GM21390 (cell line): ENCODE measurements around the gene LHB.

ENCODE experiments used
- ATAC-seq: cut with Tn5 transposase; IDR thresholded peaks from one replicate; pipeline ENCODE4 v1.9.1; 2021; ENCODE audit not compliant: unreplicated experiment

LHB gene

DNA sequence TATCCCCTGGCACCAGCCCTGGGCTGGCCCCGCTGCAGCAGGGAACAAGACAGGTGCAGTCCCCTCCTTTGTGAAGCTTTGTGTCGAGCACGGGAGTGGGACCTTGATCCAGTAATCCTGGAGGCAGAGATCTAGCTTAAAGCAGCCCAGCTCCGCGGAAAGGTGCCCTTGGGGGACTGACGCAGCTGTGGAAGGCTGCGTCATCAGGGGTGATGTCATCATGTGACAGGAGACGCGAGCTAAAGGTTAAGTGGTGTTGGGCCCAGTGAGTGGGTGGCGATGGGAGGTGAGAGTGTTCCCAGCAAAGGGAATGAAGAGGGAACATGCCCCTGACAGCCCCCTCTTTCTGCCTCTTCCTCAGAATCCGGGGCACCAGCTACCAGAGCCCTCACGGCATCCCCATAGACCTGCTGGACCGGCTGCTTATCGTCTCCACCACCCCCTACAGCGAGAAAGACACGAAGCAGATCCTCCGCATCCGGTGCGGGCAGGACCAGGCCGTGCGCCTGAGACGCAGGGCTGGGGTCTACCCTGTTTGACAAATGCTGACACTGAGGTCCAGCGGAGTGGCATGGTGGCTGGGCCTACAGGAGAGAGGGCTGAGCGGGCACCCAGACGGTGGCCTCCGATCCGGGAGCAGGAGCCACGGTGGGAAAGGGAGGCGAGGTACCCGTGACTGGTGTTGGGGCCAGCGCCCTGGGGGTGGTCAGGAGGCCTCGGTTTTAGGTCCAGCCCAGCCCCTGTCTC lies 2.6 kb downstream of the LHB start:
- ATAC-seq, result no peak

DNA sequence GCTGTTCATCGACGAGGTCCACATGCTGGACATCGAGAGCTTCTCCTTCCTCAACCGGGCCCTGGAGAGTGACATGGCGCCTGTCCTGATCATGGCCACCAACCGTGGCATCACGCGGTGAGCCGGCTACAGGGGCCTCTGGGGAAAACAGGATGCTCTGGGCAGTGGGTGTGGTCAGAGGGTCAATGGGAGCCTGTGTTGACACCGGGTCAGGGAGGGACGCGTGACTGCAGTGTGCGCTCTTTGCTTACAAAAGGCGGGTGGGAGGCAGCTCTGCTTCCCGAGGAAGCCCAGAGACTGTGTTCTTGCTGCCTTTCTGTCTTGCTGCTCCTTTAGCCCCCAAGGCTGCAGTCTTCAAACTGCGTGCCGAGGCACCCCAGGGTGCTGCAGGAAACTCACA lies 5.7 kb downstream of the LHB start:
- ATAC-seq, result no peak

DNA sequence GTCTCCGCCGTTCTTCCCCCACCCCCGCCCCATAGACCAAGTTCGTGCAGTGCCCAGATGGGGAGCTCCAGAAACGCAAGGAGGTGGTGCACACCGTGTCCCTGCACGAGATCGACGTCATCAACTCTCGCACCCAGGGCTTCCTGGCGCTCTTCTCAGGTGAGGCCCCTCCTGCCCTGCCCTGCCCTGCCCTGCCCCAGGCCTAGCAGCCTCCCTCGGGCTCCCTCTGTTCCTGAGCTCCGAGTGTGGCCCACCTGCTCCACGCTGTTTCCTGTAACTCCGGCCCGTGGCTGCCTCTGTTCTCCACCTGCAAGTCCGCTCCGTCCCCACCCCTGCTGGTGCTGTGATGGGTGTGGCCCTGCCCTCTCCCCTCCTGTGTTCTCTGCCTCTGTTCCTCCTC lies 6.4 kb downstream of the LHB start:
- no peak for ATAC-seq

DNA sequence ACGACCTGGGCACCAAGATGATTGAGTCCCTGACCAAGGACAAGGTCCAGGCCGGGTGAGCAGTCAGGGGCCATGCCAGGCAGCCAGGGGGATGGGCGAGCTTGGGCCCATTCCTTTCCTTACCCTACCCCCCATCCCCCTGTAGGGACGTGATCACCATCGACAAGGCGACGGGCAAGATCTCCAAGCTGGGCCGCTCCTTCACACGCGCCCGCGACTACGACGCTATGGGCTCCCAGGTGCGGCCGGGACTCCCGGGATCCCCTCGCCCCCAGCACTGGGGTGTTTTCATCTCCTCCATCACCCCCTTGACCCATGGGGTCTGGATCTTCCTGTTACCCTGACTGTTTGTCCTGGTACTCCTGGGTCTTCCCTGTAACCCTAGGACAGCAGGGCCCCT lies 7.1 kb downstream of the LHB start:
- ATAC-seq, result no peak

DNA sequence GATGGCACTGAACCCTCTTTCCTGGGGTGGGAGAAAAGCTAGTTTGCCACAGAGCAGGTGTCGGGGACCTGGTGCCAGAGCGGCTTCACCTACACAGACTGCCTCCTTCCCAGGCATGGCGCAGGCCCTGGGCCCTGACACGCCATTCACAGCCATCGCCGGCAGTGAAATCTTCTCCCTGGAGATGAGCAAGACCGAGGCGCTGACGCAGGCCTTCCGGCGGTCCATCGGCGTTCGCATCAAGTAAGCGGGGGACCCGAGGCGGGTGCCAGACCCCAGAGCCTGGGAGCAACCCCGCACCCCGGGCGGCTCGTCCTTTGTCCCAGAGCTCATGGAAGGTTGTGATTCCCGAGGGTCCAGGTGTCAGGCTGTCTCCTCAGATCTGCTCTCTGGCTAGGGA lies 10.0 kb downstream of the LHB start:
- ATAC-seq, result no peak

DNA sequence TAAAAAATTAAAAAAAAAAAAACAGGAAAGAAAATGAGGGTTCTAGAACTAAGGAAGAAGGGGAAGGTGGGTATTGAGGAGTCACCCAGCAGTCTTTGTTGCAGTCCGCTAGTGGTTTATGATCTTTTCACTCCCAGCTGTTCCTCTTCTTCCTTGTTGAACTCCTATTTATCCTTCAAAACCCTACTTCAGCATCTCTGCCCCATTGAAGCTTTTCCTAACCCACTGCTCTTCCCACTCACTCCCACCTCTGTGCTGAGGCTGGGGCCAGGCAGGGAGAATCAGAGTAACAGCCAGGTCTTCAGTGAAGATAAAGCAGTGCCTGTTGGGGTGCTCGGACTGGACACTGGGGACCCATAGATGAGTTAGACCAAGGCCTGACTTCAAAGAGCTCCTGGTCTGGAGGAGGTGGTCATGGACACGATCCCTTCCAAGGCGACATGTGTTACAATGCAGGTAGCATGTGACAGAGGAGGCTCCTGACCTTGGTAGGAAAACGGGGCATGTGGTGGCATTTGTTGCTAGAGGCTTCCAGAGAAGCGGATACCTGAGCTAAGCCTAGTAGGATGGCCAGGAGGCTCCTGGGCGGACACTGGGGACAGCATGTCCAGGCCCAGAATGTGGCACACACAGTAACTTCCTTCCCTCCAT lies 11.8 kb downstream of the LHB start:
- no peak for ATAC-seq

DNA sequence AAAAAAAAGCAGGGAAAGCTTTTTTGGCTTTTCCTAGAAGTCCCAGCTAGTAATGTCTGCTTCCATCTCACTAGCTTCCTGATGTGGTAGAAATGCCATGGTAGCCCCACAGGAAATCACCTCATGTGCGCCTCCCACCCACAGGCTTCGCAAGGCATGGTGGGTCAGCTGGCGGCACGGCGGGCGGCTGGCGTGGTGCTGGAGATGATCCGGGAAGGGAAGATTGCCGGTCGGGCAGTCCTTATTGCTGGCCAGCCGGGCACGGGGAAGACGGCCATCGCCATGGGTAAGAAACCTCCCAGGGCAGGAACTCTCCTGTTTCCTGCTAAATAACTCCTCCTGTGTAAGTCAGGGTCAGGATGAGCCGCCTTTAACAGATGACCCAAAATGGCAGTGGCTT lies 12.8 kb downstream of the LHB start:
- no peak for ATAC-seq

DNA sequence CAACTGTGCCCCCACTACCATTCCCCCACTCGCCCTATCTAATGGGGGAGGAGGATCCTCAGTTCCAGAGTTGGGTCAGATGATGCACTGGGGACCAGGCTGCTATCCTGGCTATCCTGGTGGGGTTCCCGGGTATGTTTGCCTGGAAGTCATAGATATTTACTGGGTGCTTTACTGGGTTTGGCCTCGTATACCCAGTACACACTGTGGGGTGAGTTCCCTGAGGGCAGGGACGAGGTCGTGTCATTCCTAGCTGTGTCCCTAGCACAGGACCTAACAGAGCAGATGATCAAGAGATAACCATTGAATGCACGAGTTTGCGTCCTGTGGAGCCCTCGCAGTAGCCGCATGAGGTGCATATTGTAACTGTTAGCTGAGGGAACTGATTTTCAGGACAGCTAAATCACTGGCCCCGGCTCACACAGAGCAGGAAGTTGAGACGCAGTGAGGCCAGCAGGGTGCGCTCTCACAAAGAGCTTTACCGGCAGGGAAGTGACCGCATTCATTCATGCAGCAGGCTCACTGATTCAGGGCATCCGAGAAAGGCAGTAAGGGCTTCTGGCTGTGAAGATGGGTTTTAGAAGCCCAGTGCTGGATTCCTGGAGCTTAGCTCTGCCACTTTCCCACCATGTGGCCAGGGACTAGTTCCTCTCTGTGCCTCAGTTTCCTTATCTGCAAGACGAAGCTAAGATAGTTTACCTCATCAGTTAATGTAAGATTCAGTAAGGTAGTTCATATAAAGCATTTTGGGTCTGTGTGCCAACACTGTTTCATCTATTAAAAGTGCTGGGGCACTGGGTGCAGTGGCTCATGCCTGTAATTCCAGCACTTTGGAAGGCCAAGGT lies 17.2 kb downstream of the LHB start:
- ATAC-seq, result no peak

DNA sequence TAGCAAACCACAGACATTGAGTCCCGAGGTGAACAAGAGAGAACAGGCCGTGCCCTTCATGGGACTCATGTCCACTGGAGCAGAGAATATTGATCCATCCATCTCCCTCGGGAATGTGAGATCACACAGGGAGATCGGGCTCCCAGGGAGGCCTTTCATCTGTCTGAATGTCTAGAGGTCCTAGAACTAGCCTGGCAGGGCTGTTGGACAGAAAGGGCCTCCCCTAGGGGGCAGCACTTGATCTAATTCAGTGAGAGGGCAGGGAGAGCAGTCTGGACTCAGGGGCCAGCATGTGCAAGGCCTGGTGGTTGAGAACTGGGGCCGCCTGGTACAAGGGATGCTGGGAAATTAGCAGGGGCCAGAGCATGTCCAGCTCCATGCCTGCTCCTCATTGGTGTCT lies 18.9 kb downstream of the LHB start:
- ATAC-seq, result no peak

DNA sequence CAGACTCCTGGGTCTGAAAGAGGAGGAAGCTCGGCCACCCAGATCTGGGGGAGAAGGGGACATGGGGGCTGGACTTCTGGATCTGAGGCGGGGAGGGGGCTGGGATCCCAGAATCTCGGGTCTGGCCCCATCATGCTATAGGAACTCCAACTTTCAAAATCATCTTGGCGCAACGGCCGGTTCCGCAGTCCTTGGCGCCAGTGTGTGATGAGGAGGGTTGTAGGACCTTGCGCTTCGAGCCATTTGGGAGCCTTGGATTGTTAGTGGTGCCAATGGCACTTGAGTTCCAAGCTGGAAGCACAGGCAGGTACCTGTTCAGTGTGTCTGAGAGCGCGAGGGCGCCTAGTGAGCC lies 22.9 kb downstream of the LHB start:
- no peak for ATAC-seq

DNA sequence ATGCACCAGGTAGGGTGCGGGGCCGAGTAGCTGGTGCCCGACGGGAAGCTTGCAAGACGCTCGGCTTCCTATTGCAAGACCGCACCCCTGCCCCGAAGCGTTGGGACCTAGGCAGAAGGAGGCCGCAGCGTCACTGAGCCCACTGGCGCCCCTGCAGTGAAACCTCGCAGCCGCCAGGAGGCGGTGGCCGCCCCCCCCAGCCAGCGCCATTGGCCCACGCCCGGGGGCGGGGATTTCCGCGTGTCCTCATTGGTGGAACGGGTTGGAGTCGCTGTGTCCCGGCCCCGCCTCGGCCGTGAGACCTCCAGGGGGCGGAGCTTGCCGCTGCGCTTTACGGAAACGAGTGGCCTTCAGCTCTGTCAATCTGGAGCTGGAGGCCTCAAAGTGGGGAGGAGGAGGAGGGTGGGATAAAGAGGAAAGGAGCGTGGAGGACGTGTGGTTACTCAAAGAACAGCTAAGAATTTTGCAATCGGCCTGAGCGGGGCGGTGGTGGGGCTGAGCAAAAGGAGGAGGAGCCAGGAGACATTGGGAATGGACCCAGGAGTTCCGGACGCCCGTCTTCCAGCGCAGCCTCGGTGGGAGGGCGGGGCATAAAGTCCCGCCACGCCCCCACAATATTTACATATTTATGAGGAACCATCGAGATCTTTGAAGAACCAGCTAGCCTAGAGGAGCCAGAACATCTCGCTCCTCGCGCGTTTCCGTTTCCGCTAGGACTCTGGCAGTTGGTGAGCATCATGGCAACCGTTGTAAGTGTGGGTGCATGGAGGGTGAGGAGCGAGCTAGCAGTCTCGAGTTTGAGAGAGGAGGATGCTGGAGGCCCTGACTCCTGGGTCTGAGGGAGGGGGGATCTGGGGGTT lies 23.5 kb downstream of the LHB start, which contains the start of the genes GYS1 and RUVBL2:
Gene GYS1 (minus strand): TSS at position 135 of the 860 bp plus-strand sequence. CDS start 197 bp downstream, outside the sequence.
Gene RUVBL2 (plus strand): TSS at position 713 of the 860 bp plus-strand sequence. CDS start 25 bp downstream, at position 738.
- peak; percentile 81 for ATAC-seq

DNA sequence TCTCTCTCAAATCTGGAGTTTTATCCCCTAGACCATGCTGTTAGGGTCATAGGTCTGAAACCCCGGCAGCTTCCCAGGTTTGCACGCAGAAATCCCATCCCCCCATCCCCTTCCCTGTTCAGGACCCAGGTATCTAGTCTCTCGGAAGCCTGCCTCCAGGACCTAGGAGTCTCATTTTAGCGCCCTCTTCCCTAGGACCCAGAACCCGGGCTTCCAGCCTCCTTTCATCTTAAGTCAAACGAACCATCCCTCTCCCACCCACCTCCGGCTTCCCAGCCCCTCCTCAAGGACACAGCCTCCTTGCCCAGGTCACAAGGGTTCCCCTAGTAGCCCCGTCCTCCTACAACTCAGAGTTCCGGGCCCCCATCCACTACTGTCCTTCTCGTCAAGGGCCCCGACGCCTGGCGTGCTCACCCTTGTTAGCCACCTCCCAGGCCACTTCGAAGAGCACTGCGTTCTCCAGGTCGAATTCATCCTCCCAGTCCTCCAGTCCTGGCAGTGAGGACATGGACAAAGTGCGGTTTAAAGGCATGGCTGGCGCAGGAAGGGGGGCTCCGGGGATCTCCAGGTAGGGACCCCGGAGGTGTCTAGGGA lies 24.2 kb downstream of the LHB start:
- ATAC-seq, result no peak

DNA sequence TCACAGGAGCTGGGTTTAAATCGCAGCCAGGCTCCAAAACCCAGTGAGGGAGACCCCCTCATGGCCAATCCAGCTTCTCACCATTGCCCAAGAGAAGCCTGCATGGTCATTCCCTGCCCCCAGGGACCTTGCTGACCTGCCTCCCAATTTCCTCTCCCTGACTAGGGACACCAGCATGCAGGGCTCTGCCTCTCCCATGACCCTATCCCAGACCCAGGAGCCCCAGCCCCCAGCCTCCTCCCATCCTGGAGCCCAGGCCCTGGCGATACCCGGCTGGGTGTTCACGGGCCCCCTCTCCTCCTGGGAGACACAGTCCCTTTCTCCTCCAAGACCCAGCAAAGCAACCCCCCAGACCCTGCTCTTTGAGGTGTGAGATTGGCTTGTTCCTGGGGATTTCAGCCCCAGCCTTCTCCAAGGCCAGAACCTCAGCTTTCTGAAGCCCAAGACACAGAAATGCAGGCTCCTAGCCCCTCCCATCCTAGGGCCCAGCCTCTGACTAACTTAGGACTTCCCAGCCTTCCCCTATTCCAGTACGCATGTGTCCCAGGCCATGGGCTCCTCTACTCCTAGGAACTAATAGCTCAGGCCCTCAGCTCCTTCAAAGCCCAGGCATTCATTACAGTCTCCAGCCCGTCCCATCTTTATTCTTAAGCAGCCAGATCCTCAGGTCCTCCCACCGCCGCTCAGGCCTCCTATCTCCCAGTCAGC lies 24.9 kb downstream of the LHB start:
- ATAC-seq, result no peak

DNA sequence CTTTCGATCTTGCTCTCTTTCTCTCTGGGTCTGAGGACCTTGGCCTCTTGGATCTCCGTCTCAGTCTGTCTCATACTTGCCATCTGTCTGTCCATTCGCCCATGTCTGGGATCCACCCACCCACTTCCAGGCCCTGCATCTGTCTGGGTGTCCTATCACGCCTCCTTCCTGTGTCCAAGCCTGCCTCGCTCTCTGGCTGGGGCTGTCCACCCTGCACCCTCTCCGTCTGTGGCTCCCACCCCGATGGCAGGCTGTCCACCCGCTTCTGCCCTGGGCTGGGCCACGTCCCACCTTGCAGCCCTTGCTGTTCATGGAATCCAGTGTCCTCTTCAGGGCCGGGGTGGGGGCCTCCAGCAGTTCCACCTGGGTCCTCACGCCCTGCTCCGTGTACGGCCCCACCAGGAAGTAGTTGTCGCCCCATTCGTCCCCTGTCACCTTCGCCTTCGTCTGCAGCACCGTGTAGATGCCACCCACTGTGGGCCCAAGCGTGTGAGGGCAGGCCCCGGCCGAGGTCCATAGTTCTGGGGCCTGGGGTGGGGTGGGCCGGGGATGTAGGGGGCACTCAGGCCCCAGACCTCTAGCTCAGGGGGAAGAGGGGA lies 25.8 kb downstream of the LHB start:
- ATAC-seq, result no peak

DNA sequence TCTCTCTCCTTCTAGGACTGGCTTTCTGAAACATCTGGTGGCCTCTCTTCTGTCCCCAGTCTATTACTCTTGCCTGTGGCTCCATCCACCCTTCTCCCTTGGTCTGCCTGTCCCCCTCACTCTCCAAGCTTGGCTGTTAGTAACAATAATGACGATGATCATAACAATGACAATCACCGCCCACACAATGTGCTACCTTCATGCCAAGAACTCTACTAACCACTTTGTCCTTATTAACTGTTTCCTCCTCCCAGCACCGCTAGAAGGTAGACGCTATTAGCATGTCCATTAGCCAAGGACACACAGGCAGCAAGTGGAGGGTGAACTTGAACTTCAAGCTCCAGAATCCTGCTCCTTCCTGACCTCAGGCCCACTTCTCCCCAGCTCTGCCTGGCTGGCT lies 26.5 kb downstream of the LHB start:
- no peak for ATAC-seq

DNA sequence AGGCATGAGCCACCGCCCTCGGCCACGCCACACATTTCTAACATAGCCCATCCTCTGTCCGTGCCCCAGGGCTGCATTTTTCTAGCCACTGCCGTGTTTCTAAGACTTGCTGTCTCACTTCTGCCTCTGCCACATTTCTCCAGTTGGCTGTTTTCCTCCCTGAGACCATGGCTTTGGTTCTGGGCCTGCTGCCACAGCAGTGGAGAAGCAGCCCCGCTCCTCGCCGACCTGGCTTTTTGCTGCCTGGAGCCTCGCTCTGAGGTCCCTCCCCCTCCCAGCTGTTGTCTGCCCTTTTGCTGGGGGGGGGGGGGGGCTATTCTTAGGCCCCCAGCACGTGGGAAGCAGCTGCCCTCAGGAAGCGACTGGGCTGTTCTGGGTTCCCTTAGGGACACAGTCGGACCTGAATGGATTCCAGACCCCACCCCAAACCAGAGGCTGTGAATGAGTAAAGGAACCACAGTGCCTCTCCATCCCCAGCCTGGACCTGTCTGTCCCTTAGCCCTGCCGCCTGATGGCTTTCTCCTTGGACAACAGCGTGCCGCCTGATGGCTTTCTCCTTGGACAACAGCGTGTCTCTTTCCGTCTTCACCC lies 27.1 kb downstream of the LHB start:
- no peak for ATAC-seq

DNA sequence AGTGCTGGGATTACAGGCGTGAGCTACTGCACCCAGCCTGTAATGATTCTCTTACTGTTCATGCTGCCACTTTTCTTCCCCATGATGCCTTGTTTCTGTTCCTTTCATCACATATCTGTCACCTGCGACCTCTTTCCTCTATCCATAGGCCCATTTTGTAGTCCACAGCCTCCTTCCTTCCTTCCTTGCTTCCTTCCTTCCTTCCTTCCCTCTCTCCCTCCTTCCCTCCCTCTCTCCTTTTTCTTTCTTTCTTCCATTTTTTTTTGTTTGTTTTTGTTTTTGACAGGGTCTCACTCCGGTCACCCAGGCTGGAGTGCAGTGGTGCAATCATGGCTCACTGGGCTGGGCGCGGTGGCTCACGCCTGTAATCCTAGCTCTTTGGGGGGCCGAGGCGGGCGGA lies 28.0 kb downstream of the LHB start:
- ATAC-seq, result no peak

DNA sequence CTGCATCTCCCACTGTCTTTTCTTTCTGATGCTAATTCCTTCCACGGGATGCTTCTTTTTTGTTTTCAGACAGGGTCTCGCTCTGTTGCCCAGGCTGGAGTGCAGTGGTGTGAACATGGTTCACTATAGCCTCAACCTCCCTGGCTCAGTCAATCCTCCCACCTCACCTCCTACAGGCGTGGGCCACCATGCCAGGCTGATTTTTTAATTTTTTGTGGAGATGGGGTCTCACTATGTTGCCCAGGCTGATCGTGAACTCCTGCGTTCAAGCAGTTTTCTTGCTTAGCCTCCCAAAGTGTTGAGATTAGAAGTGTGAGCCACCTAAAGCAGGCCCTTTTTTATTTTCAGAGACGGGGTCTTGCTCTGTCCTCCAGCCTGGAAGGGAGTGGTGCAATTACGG lies 28.6 kb downstream of the LHB start:
- no peak for ATAC-seq

DNA sequence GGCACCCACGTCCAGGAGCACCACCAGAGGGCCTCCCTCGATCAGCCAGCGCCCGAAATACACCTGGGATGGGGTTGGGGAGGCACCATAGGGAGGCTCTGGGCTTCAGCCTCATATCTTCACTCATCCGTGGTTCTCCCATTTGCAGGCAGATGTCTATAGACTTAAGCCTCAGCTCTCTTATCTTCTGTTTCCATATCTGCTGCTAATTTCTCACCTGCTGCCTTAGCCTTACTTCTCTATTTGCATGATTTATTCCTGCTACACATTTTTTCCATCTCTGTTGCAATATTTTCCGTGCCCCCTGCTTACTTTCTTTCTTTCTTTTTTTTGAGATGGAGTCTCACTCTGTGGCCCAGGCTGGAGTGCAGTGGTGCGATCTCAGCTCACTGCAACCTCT lies 29.6 kb downstream of the LHB start:
- ATAC-seq, result no peak
